Stomach (tissue), 9 donors: ENCODE data around the gene ADIRF. TPM values are rescaled to one million over a fixed set of nuclear protein-coding genes. Genes with fewer than 3 reads are reported as not detected.
"Not testable (repeated sequence)": the region's sequence is repeated elsewhere in the genome, so short reads cannot be mapped to it uniquely, and the experiment has no call there.

Experiments used
- DNase-seq, 2 donors: peaks; one replicate each; pipeline versions ENCODE4 v3.0.0 to v3.0.0-alpha.2; 2013 to 2019
- H3K27ac ChIP-seq, 5 donors: fragments of 200-600 bp in 4 of 5; sonication (generic) in 4 of 5; one replicate each; pipeline ENCODE4 v1.5.1; 2013 to 2019; ENCODE audit warnings: mild to moderate bottlenecking in 1 of 5, moderate library complexity in 1 of 5
- H3K27me3 ChIP-seq, 3 donors: fragments of 200-600 bp; sonication (generic); one replicate each; pipeline ENCODE4 v1.5.1; 2017 to 2019; ENCODE audit warnings: mixed run types in 1 of 3
- H3K36me3 ChIP-seq, 4 donors: fragments of 200-600 bp; sonication (generic); 1 replicate in 3 of 4; 2 replicates in 1 of 4; pipeline ENCODE4 v1.5.1; 2016 to 2019
- H3K4me1 ChIP-seq, 4 donors: fragments of 200-600 bp; sonication (generic); one replicate each; pipeline ENCODE4 v1.5.1; 2016 to 2019
- H3K4me3 ChIP-seq, 4 donors: fragments of 200-600 bp; sonication (generic) in 3 of 4; one replicate each; pipeline ENCODE4 v1.5.1; 2016 to 2019; ENCODE audit warnings: mild to moderate bottlenecking in 1 of 4
- H3K9me3 ChIP-seq, 4 donors: fragments of 200-600 bp; sonication (generic); one replicate each; pipeline ENCODE4 v1.5.1; 2016 to 2019
- CTCF ChIP-seq, 7 experiments: fragments of 450-650 bp in 4 of 7; fragments of 200-600 bp in 3 of 7; sonication (generic) in 3 of 7; IDR thresholded peaks; one replicate each; pipeline ENCODE4 v1.5.1; 2016 to 2019; ENCODE audit warnings: antibody characterized with exemption in 7 of 7, control low read depth in 2 of 7, mild to moderate bottlenecking in 1 of 7
- EP300 ChIP-seq: sonication (generic); formaldehyde crosslinking; IDR thresholded peaks from one replicate; pipeline ENCODE4 v1.6.1; 2017; ENCODE audit warnings: antibody characterized with exemption
- POLR2A ChIP-seq, 4 donors: fragments of 450-650 bp; IDR thresholded peaks; one replicate each; pipeline ENCODE4 v1.6.1; 2016; ENCODE audit warnings: antibody characterized with exemption in 4 of 4, control low read depth in 2 of 4, mild to moderate bottlenecking in 1 of 4, moderate library complexity in 1 of 4
- POLR2AphosphoS5 ChIP-seq, 3 donors: sonication (generic); formaldehyde crosslinking; IDR thresholded peaks; one replicate each; pipeline ENCODE4 v1.6.1; 2016; ENCODE audit warnings: antibody characterized with exemption in 3 of 3
- WGBS, 5 donors: extraction: QIAGEN DNeasy Blood & Tissue Kit in 3 of 5; methylation state at CpG; one replicate each; pipeline versions ENCODE4 v1.1.5 to v1.1.7; 2013 to 2018; 5-methylcytosine and 5-hydroxymethylcytosine counted together
- intact Hi-C: fragments of 100-400 bp; cut with DNase I; formaldehyde crosslinking; loops from one replicate; pipeline ENCODE4 v1.15.1; 2023; ENCODE audit warnings: low total_unique reads
- polyA plus RNA-seq, 3 donors: library from polyadenylated mRNA; stranded (reverse); fragments of 200-250 nt; gene quantifications; one replicate each; pipeline ENCODE4 v1.2.3, GENCODE V29; 2013
- total RNA-seq, 5 donors: library from RNA; depleted of rRNA; stranded (reverse); fragments of >200 nt; gene quantifications; one replicate each; pipeline versions ENCODE4 v1.1.0 to v1.2.3, GENCODE V29; 2014 to 2016
- donor health status: healthy with polysubstance abuse.
- donor health status: Bipolar disorder and iron deficiency.
- donor health status: healthy.

Gene ADIRF
- total and polyA plus RNA-seq, 8 donors = 1.2 to 249 (median 86.1) TPM

- H3K4me3 ChIP-seq = no peak overlapping the region
- H3K27ac ChIP-seq = peak overlapping the region in 2 of 5 donors; percentile 2 to 15
- peaks cover 0 to 14% (median 5%) of the 10 kb centered on the region in 4 donors for H3K36me3 ChIP-seq
- no peak for DNase-seq
- no peaks in the 10 kb centered on the region for H3K9me3 ChIP-seq
- intact Hi-C loops = no loop called here
- TF ChIP-seq CTCF (IDR thresholded peaks at IDR 0.05) = no peak
- TF ChIP-seq EP300 = no peak
- no peak for TF ChIP-seq POLR2A (IDR thresholded peaks at IDR 0.05)
- TF ChIP-seq POLR2AphosphoS5 (IDR thresholded peaks at IDR 0.05) = no peak
- WGBS, 5 donors = 67 to 72% (median 70%) methylated on average over 6 of the region's 6 CpGs
- peaks cover 0 to 5% (median 0%) of the 10 kb centered on the region in 3 donors for H3K27me3 ChIP-seq
- H3K4me1 ChIP-seq = peaks cover 4 to 42% (median 23%) of the 10 kb centered on the region in 4 donors
Observed at GRCh38 chr10:86937502-86938154, 30.7 kb upstream of the ADIRF start.

GRCh38 chr10:86938260-86938659 lies 30.0 kb upstream of the ADIRF start:
- intact Hi-C loops = no loop called here
- peaks cover 0 to 14% (median 5%) of the 10 kb centered on the region in 4 donors for H3K36me3 ChIP-seq
- H3K9me3 ChIP-seq = no peaks in the 10 kb centered on the region
- WGBS, 5 donors = 78 to 90% (median 86%) methylated on average over 2 of the region's 2 CpGs
- peaks cover 0 to 10% (median 0%) of the 10 kb centered on the region in 3 donors for H3K27me3 ChIP-seq
- H3K27ac ChIP-seq = peak overlapping the region in 1 of 5 donors; percentile 15
- TF ChIP-seq POLR2A (IDR thresholded peaks at IDR 0.05) (no peak), POLR2AphosphoS5 (IDR thresholded peaks at IDR 0.05) (no peak), CTCF (IDR thresholded peaks at IDR 0.05) (no peak), EP300 (no peak)
- peaks cover 4 to 45% (median 27%) of the 10 kb centered on the region in 4 donors for H3K4me1 ChIP-seq
- no peak for DNase-seq
- H3K4me3 ChIP-seq = no peak overlapping the region

- not testable (repeated sequence) for DNase-seq
Observed at GRCh38 chr10:86940076-86940475, 28.2 kb upstream of the ADIRF start.

GRCh38 chr10:86940677-86941076 lies 27.6 kb upstream of the ADIRF start:
- intact Hi-C loops = no loop called here
- Histone ChIP-seq H3K9me3 (no peaks in the 10 kb centered on the region), H3K27me3 (peaks cover 0 to 10% (median 0%) of the 10 kb centered on the region in 3 donors), H3K36me3 (peaks cover 0 to 14% (median 5%) of the 10 kb centered on the region in 4 donors), H3K27ac (no peak overlapping the region), H3K4me1 (peaks cover 5 to 60% (median 35%) of the 10 kb centered on the region in 4 donors), H3K4me3 (no peak overlapping the region)
- peak in 1 of 2 donors; percentile 20 for DNase-seq
- TF ChIP-seq CTCF (IDR thresholded peaks at IDR 0.05) (no peak), EP300 (no peak), POLR2A (IDR thresholded peaks at IDR 0.05) (no peak), POLR2AphosphoS5 (IDR thresholded peaks at IDR 0.05) (no peak)
- WGBS, 5 donors = 77 to 100% (median 86%) methylated on average over 3 to 6 of the region's 6 CpGs

More at GRCh38 chr10:86940076-86940475, 28.2 kb upstream of the ADIRF start:
- Histone ChIP-seq H3K27me3 (peaks cover 0 to 10% (median 0%) of the 10 kb centered on the region in 3 donors), H3K36me3 (peaks cover 0 to 14% (median 5%) of the 10 kb centered on the region in 4 donors), H3K4me1 (peaks cover 4 to 54% (median 29%) of the 10 kb centered on the region in 4 donors)
- 83 to 90% (median 84%) methylated on average over 16 of the region's 16 CpGs for WGBS, 5 donors
- intact Hi-C loops, H3K4me3 ChIP-seq, H3K27ac ChIP-seq, H3K9me3 ChIP-seq: not testable (repeated sequence)

GRCh38 chr10:86941426-86941825 lies 26.9 kb upstream of the ADIRF start:
- peaks cover 0 to 10% (median 0%) of the 10 kb centered on the region in 3 donors for H3K27me3 ChIP-seq
- TF ChIP-seq CTCF (IDR thresholded peaks at IDR 0.05) (no peak), EP300 (no peak)
- H3K4me1 ChIP-seq = peaks cover 11 to 67% (median 39%) of the 10 kb centered on the region in 4 donors
- 60 to 91% (median 74%) methylated on average over 2 of the region's 2 CpGs for WGBS, 5 donors
- no peak for DNase-seq
- H3K36me3 ChIP-seq = peaks cover 0 to 10% (median 3%) of the 10 kb centered on the region in 4 donors
- intact Hi-C loops = no loop called here
- H3K27ac ChIP-seq = no peak overlapping the region
- no peak overlapping the region for H3K4me3 ChIP-seq
- H3K9me3 ChIP-seq = no peaks in the 10 kb centered on the region
